ENCODE data around the gene OGT. TPM values are rescaled to one million over a fixed set of nuclear protein-coding genes. Genes with fewer than 3 reads are reported as not detected.

The OGT gene
- polyA plus RNA-seq, 3 donors, result 11.7 to 310 (median 14.0) TPM

- peak overlapping the region in 1 of 2 donors; percentile 66 for H3K27ac ChIP-seq (ENCODE audit: low read depth in 1 of 2, low read length in 2 of 2)
- H3K4me3 ChIP-seq (replicated peaks in 1 of 3; ENCODE audit: low read depth in 2 of 3, low read length in 3 of 3), result peak overlapping the region in 2 of 3 experiments; percentile 28 to 54
- intact Hi-C loops (cut with micrococcal nuclease), result no loop called here
- Mint-ChIP-seq H3K36me3 (no peaks in the 10 kb centered on the region), H3K9me3 (peaks cover 0 to 9% (median 3%) of the 10 kb centered on the region in 7 donors), H3K4me1 (peaks cover 13% of the 10 kb centered on the region), H3K27ac (peak overlapping the region; percentile 54 to 87 (median 75)), H3K27me3 (ENCODE audit: low read depth in 3 of 3) (no peaks in the 10 kb centered on the region), H3K4me3 (peak overlapping the region; percentile 70 to 87)
- WGBS (ENCODE audit: insufficient coverage), result 0% methylated on average over 1 of the region's 5 CpGs
- no peaks in the 10 kb centered on the region for H3K9me3 ChIP-seq (replicated peaks in 1 of 2; ENCODE audit: control insufficient read depth in 1 of 2, insufficient read depth in 1 of 2, low read length in 2 of 2)
- DNase-seq, result peak; percentile 12 to 48 (median 33)
- H3K9ac ChIP-seq (ENCODE audit: insufficient read depth, low read length, poor library complexity, severe bottlenecking), result no peak overlapping the region
- peak overlapping the region; percentile 70 for H2AFZ ChIP-seq (ENCODE audit: insufficient read depth, low read depth, low read length, poor library complexity, severe bottlenecking)
- no peaks in the 10 kb centered on the region for H3K79me2 ChIP-seq (ENCODE audit: insufficient read depth, low read length)
- H3K36me3 ChIP-seq (replicated peaks in 1 of 2; ENCODE audit: control insufficient read depth in 1 of 2, insufficient read depth in 2 of 2, low read length in 2 of 2), result no peaks in the 10 kb centered on the region
- no peaks in the 10 kb centered on the region for H4K20me1 ChIP-seq (ENCODE audit: insufficient read depth, low read length)
- peak overlapping the region; percentile 45 for H3K4me2 ChIP-seq (replicated peaks; ENCODE audit: extremely low read depth, low read length, poor library complexity, severe bottlenecking)
- H3K4me1 ChIP-seq (ENCODE audit: control insufficient read depth in 1 of 2, insufficient read depth in 2 of 2, low read length in 2 of 2), result peaks cover 6 to 15% of the 10 kb centered on the region in 2 donors
- no peaks in the 10 kb centered on the region for H3K27me3 ChIP-seq (ENCODE audit: control insufficient read depth in 2 of 2, insufficient read depth in 2 of 2, low read length in 2 of 2)
- TF ChIP-seq CTCF (IDR thresholded peaks at IDR 0.05), result no peak
Measured at GRCh38 chrX:71514367-71515037, 18.4 kb upstream of the OGT start.

DNA sequence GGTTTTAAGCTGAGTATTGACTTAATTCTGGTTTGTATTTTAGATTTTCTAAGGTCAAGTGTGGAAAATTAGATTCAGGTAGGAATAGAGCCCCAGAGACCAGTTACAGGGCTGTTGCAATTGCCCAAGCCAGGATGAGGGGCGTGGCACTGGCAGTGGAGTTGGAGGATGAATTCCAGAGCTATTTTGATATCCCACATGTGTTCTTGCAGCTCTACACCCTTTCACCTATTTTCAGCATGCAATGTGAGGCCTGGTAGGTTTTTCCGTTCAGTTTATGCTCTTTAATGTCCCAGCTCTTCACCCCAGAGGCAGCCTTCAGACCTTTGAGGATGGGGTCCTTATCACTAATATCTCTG lies 17.9 kb upstream of the OGT start:
- H3K4me2 ChIP-seq (replicated peaks; ENCODE audit: extremely low read depth, low read length, poor library complexity, severe bottlenecking), result peak overlapping the region; percentile 45

More for the DNA sequence above, 17.9 kb upstream of the OGT start:
- intact Hi-C loops (cut with micrococcal nuclease), result no loop called here
- no peaks in the 10 kb centered on the region for H3K27me3 Mint-ChIP-seq (ENCODE audit: low read depth in 3 of 3)
- Histone ChIP-seq H3K9ac (ENCODE audit: insufficient read depth, low read length, poor library complexity, severe bottlenecking) (no peak overlapping the region), H3K79me2 (ENCODE audit: insufficient read depth, low read length) (no peaks in the 10 kb centered on the region), H3K27ac (ENCODE audit: low read depth in 1 of 2, low read length in 2 of 2) (peak overlapping the region in 1 of 2 donors; percentile 66), H3K27me3 (ENCODE audit: control insufficient read depth in 2 of 2, insufficient read depth in 2 of 2, low read length in 2 of 2) (no peaks in the 10 kb centered on the region), H3K4me1 (ENCODE audit: control insufficient read depth in 1 of 2, insufficient read depth in 2 of 2, low read length in 2 of 2) (peaks cover 6 to 15% of the 10 kb centered on the region in 2 donors), H3K9me3 (replicated peaks in 1 of 2; ENCODE audit: control insufficient read depth in 1 of 2, insufficient read depth in 1 of 2, low read length in 2 of 2) (no peaks in the 10 kb centered on the region), H3K36me3 (replicated peaks in 1 of 2; ENCODE audit: control insufficient read depth in 1 of 2, insufficient read depth in 2 of 2, low read length in 2 of 2) (no peaks in the 10 kb centered on the region), H2AFZ (ENCODE audit: insufficient read depth, low read depth, low read length, poor library complexity, severe bottlenecking) (no peak overlapping the region), H4K20me1 (ENCODE audit: insufficient read depth, low read length) (no peaks in the 10 kb centered on the region), H3K4me3 (replicated peaks in 1 of 3; ENCODE audit: low read depth in 2 of 3, low read length in 3 of 3) (peak overlapping the region in 1 of 3 experiments; percentile 54)
- H3K4me1 Mint-ChIP-seq, result peaks cover 13% of the 10 kb centered on the region
- no peak for TF ChIP-seq CTCF (IDR thresholded peaks at IDR 0.05)
- H3K4me3 Mint-ChIP-seq, result peak overlapping the region; percentile 70 to 87
- peaks cover 0 to 9% (median 3%) of the 10 kb centered on the region in 7 donors for H3K9me3 Mint-ChIP-seq
- no peak for DNase-seq
- H3K36me3 Mint-ChIP-seq, result no peaks in the 10 kb centered on the region
- WGBS (ENCODE audit: insufficient coverage), result no CpG with 5 or more reads among the region's 2 CpGs
- peak overlapping the region in 2 of 7 donors; percentile 75 to 78 for H3K27ac Mint-ChIP-seq
